NCI-H526 (cell line): ENCODE results near the gene SUGT1.
"Not testable (repeated sequence)": the region's sequence is repeated elsewhere in the genome, so short reads cannot be mapped to it uniquely, and the experiment has no call there.

Experiments used
- DNase-seq, 2 experiments: peaks; one replicate each; lab custom pipeline; 2025; lab: John Stamatoyannopoulos, UW

The SUGT1 gene

DNA sequence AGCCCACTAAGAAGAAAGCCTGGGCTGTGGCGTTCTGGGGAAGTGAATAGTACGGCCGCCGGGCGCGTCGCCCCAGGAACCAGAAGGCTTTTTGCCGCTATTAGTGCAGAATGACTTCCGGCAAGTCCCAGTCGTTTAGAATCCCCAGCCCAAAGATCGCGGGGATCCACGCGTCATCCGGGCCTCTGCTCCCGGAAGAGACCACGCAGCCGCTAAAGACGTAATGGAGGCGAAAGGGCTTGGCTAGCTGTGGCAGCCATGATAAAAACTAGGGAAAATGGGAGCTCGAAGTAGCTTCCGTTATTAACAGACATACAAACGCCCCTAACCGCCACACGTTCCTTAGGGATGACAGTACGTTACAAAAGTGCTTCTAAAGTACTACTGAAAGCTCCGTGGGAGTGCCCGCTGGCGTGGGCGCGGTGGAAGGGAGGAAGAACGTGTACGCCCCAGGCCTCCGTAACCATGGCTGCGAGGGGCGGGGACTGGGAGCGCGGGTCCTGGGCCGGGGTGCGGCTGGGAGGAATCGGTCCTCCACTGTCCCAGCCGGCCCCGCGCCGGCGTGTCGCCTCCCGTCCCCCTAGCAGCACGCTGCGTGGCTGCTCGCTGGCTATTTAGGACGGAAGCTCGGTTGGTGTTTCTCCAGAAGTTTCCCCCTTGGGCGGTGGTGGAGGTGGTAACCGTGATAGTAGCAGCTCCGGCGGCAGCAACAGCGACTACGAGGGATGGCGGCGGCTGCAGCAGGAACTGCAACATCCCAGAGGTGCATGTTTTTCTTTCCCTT is at the start of gene SUGT1:
SUGT1 (plus strand) TSS at position 641 of the 784 bp plus-strand sequence; CDS start at position 726, 85 bp downstream.
- DNase-seq = peak; percentile 99

DNA sequence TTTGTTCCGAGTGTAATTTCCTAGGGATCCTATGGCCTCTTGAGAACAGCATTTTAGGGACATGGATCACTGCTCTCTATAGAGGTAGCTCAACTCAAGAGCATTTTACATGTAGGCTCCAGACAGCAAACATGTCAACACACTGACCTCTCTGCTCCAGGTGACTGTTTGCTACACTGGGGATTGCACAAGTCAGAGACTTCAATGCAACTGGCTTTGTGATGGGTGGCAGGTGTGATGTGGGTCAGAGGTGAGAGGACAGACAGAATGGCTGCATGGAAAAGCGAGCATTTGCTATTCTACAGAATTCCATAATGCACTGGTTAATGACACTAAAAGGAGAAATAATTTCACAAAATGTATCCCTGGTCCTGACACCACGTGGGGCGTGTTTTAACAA is 49.3 kb upstream of the SUGT1 start:
- DNase-seq = not testable (repeated sequence)

DNA sequence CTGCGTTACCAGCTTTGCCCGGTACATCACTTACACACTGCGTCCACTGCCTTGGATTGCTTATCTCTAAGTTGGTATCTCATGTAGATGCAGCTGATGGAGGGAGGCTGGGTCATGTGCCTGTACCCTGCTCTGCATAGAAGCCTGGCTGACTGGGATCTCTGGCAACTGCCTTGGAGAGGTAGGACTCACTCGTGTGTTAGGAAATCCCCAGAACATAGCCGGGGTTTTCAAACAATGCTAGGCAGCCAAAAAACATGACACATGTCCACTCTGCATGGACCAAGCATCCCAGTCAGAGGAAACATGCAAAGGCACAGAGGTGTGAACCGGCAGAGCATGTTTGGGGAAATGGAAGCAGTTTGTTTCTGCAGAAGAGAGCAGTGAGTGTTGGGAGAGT is 46.5 kb upstream of the SUGT1 start:
- DNase-seq = not testable (repeated sequence)

DNA sequence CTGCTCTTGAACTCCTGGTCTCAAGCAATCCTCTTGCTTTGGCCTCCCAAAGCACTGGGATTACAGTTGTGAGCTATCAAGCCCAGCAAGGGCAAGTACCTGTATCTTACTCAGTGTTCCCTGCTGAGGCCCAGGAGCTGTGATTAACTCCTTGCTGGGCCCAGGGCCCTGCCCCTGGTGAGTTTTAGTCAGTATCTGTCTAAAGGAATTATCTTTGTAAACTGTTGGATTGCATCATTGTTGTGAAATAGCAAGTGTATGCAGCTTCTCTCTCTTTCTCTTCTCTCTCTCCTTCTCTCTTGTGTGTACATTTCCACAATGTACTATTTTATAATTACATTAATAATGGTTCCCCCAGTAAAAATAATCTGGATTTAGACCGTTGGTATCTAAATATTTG is 45.8 kb upstream of the SUGT1 start:
- not testable (repeated sequence) for DNase-seq

DNA sequence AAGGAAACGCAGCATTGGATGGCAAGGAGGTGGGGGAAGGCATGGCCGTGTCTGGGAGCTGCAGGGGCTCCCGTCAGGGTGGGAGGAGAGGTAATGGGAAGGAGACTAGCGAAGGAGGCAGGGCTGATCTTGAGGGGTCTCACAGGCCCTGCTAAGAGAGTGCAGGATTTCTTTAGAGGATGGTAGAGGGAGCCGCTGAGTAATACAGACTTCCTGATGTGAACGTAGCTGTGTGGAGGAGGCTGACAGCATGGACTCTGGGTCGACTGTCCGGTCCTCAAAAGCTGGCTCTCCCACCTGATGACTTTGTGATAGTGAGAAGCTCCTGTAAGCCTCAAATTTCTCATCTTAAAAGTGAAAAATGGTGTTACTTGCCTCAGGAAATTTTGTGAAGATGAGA is 44.5 kb upstream of the SUGT1 start:
- peak in 1 of 2 experiments; percentile 11 for DNase-seq

DNA sequence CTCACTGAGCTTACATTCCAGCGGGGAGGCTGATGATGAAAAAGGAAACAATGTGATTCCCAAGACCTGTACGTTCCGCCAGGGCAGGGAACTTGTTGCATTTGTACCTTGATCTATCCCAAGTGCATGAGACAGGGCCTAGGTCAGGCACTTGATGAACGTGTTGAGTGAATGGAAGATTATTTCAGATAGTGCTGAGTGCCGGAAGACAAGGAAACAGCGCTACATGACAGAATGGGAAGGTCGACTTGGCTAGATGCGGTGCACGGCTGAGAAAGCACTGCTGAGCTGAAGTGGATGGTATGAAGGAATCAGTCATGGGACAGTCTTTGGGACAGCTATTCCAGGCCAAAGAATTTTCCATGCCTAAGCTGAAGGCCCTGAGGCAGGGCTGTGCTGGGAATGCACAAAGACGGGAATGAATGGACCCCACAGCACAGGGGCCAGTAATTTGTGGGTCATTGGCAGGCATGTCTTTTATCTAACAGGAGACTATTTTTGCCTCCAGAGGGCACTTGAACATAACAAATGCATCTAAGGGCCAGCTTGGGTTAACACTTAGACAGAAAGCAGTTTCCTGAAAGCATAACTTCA is 43.5 kb upstream of the SUGT1 start:
- peak; percentile 57 to 69 for DNase-seq

DNA sequence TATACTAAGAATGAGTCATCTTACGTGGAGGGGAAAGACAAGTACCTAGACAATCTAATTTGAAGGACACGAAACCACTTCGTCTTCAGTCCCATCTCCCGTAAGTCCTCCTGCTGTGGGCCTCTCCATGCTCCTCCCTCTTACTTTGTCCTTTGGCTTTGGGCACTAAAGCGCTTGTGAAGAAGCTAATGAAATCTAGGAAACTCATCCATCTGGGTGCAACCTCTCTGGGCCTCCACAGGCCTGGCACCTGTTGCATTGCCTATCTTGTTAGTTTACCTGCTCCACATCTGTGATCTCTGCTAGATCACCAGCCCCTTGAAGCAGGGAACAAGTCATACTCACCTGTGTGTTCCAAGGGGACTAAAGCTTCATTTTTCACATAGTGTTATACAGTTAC is 42.5 kb upstream of the SUGT1 start:
- not testable (repeated sequence) for DNase-seq

DNA sequence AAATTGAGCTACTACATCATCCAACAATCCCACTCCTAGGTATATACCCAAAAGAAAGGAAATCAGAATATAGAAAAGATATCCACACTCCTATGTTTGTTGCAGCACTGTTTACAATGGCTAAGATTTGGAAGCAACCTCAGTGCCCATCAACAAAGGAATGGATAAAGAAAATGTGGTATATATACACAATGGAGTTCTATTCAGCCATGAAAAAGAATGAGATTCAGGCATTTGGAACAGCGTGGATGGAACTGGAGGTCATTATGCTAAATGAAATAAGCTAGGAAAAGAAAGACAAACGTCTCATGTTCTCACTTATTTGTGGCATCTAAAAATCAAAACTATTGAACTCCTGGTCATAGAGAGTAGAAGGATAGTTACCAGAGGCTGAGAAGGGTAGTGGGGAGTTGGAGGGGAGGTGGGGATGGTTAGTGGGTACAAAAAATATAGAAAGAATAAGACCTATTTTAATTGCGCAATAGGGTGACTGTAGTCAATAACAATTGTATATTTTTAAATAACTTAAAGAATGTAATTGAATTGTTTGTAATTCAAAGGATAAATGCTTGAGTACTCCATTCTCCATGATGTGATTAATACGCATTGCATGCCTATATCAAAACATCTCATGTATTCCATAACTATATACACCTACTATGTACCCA is 37.4 kb upstream of the SUGT1 start:
- no peak for DNase-seq

DNA sequence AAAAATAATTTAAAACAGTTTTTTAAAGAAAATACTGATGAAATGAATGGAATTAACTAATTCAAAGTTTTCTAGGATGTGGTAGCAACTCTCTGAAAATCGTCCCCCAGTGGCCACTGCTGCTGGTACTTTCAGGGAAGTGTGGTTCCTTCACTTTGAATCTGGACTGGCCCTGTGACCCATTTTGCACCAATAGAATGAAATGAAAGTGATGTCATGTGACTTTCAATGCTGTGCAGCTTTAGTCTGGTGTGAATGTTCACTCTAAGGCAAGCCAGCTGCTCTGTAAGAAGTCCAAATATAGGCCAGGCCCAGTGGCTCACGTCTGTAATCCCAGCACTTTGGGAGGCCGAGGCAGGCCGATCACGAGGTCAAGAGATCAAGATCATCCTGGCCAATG is 36.8 kb upstream of the SUGT1 start:
- DNase-seq = peak in 1 of 2 experiments; percentile 7

DNA sequence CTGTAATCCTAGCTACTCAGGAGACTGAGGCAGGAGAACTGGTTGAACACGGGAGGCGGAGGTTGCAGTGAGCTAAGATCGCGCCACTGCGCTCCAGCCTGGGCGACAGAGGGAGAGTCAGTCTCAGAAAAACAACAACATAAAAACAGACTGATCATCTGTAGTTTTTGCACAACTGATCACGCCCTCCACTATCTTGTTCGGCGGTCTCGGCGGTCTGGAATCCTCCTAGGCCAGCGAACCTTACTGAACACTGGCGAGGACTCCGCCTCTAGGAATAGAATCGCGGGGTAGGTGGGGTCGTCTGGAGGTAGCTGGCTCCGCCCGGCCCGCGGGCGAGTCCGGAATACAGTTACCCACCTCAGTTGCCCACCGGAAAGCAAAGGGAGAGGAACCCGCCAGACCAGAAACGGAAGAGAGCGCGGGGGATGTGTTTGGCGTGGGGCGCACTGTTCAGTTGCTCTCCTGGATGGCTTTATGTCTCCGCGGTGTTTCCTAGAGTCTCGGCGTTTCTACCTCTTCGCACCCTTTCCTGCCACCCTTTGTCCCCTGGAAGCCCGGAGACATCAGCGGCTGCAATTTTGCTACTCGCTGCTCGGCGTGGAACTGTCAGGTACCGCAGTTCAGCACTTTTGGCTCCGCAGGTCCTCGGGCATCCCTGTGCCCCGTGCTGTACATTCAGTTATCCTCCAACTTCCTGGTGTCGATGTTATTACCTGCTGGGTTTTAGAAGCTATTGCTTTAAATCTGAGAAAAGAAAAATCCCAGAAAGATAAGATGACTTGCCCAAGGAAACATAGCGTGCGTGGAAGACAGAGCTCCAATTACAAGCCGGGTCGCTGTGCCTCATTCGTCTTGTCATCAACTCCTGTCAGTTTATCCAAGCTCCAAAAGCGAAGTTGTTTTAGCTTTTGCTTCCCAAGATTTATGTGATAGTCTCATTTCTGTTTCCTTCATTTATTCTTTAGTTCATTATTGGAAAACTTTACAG is 35.3 kb upstream of the SUGT1 start:
- peak; percentile 90 to 97 for DNase-seq

DNA sequence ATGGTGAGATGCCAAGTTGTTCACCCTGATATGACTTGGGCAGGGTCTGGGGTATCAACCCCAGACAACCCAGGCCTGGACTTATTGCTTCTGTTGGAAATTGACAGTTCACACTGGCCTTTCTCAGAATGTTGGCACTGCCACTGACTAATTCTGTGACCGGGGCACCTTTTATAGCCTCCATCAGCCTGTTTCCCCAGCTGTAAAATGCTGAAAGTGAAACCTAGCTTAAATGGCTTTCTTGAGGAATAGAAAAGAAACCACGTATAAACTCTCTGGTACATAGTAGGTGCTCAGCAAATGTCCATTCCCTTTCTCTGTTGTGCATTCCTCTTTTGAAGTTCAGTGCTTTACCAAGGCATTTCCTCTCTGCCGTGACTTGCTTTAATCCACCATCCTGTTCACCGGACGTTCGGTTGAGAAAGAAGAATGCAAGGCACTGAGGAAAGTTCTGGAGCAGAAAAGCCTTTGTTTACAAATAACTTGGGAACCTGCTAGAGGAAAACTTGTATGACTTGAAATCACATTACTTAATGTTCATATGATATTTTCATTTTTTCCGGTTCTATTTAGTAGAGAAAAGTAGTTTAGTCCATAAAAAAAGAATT is 21.4 kb upstream of the SUGT1 start:
- DNase-seq = not testable (repeated sequence)

DNA sequence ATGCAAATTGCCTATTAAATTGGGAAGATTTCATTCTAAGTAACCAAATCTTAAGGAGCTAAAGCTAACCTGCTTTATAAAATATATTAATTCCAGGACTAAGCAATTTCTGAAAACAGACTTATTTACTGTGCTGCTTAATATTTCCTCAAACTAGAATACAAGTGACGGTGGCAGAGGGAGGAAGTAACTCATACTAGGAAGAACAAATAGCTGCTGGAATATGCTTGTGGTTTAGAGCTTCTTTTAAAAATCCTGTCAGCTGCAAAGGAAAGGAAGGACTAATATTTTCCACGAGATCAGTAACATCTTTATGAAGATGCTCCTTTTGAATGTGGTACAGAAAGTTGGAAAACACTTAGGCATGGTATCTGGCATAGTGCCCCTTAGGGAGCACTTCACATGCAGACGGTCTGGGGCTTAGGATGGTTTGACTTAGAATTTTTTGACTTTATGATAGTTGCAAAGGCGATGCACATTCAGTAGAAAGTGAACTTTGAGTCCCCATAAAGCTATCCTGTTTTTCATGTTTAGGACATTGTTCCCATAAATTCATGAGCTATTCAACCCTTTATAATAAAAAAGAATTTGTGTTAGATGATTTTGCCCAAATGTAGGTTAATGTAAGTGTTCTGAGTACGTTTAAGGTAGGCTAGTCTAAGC is 13.8 kb upstream of the SUGT1 start:
- DNase-seq = no peak

DNA sequence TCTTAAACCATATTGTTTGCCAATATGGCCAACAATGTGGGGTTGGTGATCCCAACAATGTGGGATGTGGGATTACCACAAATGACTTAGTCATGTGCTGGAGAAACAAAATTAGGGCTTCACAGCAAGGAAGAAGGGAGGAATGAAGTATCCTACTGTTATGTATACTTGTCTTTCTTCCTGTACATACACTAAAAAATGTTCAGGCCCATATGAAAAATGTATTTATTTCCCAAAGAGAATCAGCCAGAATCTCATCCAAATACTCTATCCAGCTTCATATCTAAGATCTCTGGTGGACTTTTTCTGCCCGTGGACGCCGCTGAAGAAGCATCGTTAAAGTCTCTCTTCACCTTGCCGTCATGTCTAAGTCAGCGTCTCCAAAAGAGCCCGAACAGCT is 10.5 kb upstream of the SUGT1 start, which contains the start of gene HNRNPA1L2:
HNRNPA1L2 (plus strand) TSS at position 301 of the 400 bp plus-strand sequence; CDS start at position 363, 62 bp downstream.
- DNase-seq = no peak

DNA sequence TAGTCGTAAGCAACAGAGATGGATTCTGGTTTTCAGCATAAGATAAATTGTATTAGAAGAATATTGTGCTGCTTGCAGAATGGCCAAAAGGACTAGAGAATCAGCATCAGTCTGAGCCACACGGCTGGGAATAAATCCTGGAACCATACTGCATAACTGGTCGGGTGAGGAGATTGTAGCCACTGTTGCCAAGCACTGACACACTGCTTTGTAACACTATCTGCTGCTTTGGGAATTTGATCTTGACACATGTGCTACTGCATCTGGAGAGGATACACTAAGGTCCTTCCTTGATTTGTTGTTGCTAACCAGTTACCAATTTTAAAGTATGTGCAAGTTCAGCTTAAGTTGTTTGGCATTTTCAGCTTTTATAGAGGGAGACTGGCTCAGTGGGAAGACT is 8.5 kb upstream of the SUGT1 start:
- peak; percentile 12 to 51 for DNase-seq

DNA sequence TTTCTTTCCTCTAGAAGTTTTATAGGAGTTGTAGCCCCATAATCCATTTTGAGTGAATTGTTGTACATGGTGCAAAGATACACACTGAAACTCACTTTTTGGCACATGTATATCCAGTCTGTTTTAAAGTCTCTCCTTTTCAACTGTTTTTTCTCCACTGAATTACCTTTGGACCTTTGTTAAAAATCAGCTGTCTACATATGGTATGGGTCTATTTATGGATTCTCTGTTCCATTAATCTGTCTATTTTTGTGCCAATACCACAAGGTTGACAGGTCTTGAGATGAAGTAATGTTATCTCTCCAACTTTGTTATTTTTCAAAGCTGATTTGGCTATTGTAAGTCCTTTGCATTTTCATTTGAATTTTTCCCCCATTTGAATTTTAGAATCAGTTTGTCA is 5.7 kb upstream of the SUGT1 start:
- peak; percentile 61 to 78 for DNase-seq

DNA sequence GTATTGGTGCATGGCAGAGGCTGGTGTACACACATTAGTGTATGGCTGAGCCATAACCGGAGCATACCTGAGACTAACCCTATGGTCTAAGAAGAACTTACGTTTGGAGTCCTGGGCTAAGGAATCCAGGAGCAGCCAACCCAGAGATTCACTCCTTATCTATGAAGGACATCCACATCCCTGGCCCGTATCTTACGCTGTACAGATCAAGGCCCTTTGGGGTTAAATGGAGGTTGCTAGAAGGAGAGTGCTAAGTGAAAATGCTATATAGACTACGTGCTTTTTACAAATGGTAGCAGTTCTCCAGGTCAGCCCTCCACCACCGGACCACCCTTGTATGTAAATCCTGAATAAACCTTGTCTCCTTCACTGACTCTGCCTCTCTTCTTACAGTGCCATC is 1.9 kb upstream of the SUGT1 start:
- DNase-seq = no peak

DNA sequence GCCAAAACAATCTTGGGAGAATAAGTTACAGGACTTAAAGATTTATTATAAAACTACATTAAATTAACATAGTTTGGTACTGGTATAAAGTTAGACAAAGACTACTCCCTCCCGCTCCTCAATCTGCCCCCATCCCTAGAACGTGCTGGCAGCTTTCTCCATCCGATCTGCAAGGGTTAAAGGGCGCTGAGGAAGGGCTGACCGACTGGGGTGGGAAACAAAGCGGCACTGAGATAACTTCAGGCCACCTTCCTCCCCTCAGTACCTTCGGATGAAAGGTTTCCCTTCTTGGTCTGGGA is 790 bp upstream of the SUGT1 start:
- peak in 1 of 2 experiments; percentile 90 for DNase-seq

DNA sequence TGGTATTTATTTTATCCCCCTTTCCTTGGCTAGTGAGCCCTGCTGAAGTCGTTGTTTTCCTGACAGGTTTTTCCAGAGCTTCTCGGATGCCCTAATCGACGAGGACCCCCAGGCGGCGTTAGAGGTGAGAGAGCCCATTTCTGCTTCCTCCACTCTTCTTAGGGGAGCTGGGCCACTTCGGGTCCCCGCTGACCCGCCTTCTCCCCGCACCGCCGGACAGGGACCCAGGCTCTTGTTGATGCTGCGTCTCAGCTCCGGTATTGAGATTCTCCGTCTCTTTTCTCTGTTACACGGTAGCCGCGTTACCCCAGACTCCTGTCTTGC is 306 bp downstream of the SUGT1 start:
- peak in 1 of 2 experiments; percentile 85 for DNase-seq

DNA sequence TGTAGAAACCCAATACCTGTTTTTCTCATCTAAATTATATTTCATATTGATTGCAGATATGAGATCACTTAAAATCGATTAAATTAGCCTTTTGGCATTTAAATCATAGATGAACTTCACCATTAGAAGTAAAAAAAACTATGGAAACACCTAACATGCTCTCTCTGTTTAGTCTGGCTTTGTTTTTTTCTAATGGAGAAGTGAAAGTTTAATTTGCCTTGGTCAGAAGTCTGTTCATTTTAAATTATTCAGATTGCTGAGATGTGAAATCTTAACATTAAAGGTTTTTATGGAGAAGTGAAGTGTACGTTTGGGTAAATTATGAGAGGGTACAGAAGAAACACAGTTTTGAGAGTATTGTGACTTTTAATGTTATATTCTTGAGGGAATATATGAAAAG is 6.7 kb downstream of the SUGT1 start:
- DNase-seq = no peak

DNA sequence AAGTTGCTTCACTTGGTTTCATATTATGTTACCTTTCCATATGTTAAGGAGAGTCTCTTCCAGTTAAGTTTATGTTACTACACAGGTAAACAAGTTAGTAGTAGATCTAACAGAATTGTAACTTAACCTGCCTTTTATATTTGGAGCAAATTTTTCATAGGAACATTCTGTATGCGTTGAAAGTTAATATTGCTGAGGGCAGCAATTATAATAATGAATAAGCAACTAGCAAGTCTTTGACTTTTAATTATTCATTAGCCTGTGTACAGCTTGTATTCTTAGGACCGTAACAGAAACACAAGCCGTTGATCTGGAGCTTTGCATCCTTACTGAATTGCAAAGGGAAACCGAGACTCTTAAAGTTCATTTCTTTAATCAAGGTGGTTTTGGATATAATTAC is 11.6 kb downstream of the SUGT1 start:
- no peak for DNase-seq

DNA sequence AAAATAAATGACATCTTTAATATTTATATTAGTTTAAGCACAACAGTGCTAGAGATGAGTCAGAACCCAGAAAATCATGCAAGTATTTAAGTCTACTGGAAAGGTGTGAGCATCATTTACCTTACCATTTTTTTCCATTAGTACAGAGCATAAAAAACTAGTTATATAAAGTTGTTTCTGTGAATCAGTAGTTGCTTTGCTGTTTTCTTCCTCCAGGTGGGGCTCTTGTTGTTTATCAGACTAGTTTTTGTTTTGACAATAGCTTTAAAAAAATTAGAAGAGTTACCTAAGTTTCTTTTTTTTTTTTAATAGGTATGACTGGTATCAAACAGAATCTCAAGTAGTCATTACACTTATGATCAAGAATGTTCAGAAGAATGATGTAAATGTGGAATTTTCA is 12.7 kb downstream of the SUGT1 start:
- DNase-seq = peak in 1 of 2 experiments; percentile 39
